NCI-H1105 (cell line): Measurements from ENCODE around the gene RPL38.

Experiments
- DNase-seq: peaks from one replicate; lab custom pipeline; 2025; lab: John Stamatoyannopoulos, UW

The RPL38 gene

GRCh38 chr17:74211141-74211911, 7.8 kb downstream of the RPL38 start:
- DNase-seq, result no peak

DNA sequence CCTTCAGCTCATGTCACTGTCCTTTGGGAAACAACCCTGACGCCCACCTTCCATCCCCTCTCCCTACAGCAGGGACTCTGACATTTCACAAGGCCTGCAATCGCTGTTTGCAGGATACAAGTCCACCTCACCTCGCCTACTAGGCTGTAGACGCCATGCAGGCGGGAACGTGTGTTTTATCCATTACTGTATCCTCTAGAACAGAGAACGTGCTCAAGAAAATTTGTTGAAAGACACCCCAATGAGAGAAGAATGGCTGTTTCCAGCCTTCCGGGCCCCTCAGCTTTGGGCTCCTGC, 8.4 kb downstream of the RPL38 start:
- DNase-seq, result no peak

GRCh38 chr17:74212209-74212912, 8.9 kb downstream of the RPL38 start:
- DNase-seq, result no peak

GRCh38 chr17:74212913-74213791, 9.7 kb downstream of the RPL38 start, which contains the start of gene TTYH2:
Gene TTYH2 (plus strand): TSS chr17:74213571. CDS start chr17:74213588, 17 bp downstream.
- DNase-seq, result peak; percentile 57

DNA sequence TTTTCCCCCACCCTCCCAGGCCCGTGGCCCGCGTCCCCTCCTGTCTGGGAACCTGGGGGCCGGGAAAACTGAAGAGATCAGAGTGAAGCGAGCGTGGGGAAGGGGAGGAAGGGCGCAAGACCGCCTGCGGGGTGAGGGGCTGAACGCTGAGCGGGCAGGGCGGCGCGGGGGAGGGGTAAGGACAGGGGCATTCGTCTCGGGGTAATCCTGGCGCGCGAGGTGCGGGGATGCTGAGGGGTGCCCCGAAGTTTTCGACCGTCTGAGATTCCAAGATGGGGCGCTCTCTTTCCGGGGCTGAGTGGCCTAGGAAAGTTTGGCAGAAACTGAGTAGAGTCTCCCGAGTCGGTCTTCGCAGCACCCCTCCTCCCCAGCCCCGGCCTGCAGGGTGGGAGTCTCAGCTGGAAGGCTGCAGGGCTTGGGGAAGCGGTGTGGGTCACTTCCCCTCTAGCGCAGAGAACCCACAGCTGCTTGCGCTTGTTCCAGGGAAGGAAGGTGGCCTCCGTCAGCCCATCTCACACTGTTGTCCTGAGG, 10.4 kb downstream of the RPL38 start:
- DNase-seq, result no peak

DNA sequence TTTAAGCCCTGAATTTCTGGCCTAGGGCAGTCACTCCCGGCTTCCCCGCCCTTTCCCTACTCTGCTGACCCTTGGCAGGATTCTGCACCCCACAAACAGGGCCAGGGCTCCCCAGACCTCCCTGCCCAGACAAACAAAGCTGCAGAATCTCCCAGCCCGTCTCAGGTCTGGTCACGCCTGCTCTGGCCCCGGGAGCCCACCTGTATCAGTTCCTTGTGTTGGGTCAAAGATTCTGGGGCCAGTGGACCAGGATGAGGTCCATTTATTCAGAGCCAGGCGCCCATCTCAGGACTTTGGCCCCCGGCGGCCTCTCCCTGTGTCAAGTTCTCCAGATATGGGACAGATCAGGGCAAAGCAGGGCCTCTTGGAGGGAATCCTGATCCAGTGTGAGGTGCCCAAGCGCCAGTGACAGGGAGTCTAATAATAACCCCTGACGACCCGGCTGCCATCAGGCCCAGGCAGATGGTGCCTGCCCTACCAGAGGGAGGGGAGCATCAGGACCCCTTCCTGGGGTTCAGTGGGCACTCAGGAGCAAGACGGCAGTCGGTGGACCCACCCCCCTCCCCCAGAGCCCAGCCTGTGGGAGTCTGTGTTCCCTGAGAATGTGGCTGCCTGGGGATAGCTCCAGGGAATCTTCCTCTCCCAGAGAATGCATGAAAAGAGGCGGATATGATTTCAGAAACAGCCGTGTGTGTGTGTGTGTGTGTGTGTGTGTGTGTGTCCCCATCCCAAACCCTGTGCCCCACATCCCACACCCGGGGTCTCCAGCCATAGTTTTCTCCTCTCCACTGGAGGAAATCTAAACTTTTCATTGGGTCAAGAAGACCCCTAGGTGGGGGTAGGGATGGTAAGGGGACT, 11.2 kb downstream of the RPL38 start:
- DNase-seq, result no peak

DNA sequence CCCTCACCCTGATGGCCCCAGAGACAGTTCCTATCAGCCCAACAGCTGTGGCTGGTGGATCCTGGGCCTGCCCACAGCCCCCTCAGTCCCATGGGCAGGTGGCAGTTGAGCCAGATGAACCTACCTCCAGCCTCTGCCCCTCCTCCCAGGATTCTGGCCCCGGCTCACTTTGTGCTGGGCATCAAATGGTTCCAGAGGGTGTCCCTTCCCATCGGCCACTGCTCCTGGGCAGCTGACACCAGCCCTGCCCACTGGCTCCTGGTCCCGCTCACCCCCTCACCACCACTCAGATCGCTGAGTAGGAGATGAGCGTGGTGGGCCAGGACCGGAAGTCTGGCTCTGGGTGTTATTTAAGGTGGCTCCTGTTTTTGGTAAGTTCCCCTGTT, 11.9 kb downstream of the RPL38 start:
- DNase-seq, result no peak

- no peak for DNase-seq
These were observed 13.0 kb downstream of the RPL38 start for GRCh38 chr17:74216505-74216904.

- no peak for DNase-seq
These were observed 13.7 kb downstream of the RPL38 start for GRCh38 chr17:74217037-74217730.

- DNase-seq, result peak; percentile 22
These were observed 14.4 kb downstream of the RPL38 start for GRCh38 chr17:74217888-74218287.

DNA sequence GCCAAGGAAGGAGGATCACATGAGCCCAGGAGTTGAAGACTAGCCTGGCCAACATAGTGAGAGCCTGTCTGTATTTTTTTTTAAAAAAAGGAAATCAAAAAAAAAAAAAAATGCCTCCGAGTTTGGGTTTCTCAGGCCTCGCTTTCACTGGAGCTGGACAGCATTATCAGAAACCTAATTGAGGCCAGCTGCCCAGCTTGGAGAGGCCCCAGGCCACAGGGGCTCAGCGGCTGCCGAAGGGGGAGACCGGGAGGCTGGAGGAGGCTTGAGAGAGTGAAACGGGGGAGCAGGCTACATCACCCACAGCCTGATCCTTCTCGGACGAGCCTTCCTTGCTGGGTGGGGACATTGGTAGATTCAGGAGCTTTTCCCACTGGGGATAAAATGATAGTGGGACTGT, 15.0 kb downstream of the RPL38 start:
- DNase-seq, result no peak

GRCh38 chr17:74219576-74220133, 16.2 kb downstream of the RPL38 start:
- DNase-seq, result no peak

DNA sequence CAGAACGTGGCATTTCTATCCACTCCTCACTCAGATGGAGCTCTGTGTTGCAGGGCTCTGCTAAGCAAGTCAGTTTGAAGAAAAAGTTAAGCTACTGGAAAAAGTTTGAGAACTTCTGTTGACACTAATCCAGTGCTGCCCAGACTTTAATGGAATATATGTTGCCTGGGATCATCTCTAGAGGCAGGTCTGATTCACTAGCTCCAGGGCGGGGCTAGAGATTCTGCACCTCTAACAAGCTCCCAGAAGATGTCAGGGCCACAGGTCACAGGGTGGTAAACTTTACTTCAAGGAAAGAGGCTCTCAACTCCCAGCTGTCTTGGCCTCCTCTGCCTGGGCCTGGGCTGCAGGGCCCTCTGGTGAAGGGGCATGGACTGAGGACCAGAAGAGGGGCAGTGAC, 16.7 kb downstream of the RPL38 start:
- no peak for DNase-seq

GRCh38 chr17:74220946-74221818, 17.7 kb downstream of the RPL38 start:
- no peak for DNase-seq

- DNase-seq, result no peak
These were observed 18.9 kb downstream of the RPL38 start for GRCh38 chr17:74222399-74222798.

DNA sequence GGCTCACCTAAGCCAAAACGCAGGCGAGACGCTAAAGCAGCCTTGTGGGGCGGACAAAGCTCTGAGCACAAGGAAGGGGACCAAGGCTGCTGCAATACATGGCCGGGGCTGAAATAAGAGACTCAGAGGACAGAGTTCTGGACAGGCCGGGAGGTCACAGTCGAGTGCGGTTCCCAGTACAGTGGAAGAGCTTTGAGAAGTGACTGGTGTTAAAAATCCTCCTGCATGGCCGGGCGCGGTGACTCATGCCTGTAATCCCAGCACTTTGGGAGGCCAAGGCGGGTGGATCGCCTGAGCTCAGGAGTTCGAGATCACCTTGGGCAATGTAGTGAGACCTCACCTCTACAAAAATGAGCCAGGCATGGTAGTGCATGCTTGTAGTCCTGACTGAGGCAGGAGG, 20.4 kb downstream of the RPL38 start:
- DNase-seq, result no peak

- DNase-seq, result no peak
These were observed 21.7 kb downstream of the RPL38 start for GRCh38 chr17:74224959-74225725.

- no peak for DNase-seq
These were observed 22.8 kb downstream of the RPL38 start for GRCh38 chr17:74226252-74226651.
